Stimulated activated CD4-positive, alpha-beta T cell treated with anti-CD3 and anti-CD28 coated beads, Interleukin-15, amount 100 ng/mL, for 1 hour (primary cell): ENCODE data around the gene SLC12A5.
"Not testable (repeated sequence)": the region's sequence is repeated elsewhere in the genome, so short reads cannot be mapped to it uniquely, and the experiment has no call there.

Experiments used
- DNase-seq, 2 donors: peaks; one replicate each; pipeline ENCODE4 v3.0.0-alpha.2; 2020; ENCODE audit warnings: low read depth in 1 of 2, low spot score in 1 of 2

Gene SLC12A5

GRCh38 chr20:46076806-46077205 lies 47.8 kb downstream of the SLC12A5 start:
- DNase-seq, result no peak

GRCh38 chr20:46077642-46078305 lies 48.8 kb downstream of the SLC12A5 start:
- no peak for DNase-seq

DNA sequence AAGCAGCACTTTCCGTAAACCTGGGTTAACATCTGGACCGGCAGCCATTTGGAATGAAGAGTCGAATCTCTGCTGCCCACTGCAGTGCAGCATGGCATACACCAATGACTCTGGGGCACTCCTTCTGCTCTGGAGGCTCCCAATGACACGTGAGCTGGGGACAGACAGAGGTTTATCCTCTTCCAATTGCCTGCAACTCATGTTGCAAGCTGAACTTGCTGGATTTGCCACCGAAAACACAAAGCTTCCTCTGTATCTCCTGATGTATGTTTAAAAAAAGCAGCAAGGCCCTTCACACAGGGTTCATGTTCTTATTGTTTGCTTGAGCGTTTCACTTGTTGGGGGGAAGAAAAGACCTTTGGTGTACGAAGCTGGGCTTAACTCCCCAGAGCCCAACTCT lies 49.9 kb downstream of the SLC12A5 start:
- no peak for DNase-seq

- DNase-seq, result no peak
Measured at GRCh38 chr20:46081074-46081473, 52.1 kb downstream of the SLC12A5 start.

DNA sequence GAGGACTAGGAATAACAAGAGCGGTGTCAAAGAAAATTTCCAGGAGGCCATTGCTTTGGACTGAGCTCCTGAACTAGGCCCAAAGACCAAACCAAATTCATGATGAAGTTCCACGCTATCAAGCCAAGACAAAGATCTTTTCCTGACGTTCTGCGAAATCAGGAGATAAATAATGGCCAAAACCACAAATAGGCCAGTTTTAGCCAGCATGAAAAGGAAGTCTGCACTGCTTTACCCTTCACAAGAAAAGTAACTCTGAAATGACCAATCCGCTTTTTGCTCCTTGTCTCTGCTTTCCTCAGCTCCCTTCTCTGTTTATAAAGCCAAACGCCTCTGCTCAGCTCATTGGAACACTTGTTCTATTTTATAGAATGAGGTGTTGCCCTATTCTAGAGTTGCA lies 54.1 kb downstream of the SLC12A5 start:
- DNase-seq, result no peak

- DNase-seq, result no peak
Measured at GRCh38 chr20:46083531-46084061, 54.6 kb downstream of the SLC12A5 start.

DNA sequence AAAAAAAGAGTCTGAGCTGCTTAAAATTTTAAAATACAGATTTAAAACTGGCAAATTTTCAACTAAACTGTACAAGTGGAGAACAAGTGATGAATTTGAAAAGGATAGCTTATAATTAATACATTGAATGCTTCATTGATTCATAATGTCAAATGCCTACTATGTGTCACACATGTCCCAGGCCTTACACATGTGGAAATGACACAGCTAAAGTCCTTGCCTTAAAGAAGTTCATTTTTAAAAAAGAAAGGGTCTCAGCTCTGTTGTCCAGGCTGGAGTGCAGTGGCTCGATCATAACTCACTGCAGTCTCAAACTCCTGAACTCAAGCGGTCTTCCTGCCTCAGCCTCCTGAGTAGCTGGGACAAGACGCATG lies 55.8 kb downstream of the SLC12A5 start:
- no peak for DNase-seq

DNA sequence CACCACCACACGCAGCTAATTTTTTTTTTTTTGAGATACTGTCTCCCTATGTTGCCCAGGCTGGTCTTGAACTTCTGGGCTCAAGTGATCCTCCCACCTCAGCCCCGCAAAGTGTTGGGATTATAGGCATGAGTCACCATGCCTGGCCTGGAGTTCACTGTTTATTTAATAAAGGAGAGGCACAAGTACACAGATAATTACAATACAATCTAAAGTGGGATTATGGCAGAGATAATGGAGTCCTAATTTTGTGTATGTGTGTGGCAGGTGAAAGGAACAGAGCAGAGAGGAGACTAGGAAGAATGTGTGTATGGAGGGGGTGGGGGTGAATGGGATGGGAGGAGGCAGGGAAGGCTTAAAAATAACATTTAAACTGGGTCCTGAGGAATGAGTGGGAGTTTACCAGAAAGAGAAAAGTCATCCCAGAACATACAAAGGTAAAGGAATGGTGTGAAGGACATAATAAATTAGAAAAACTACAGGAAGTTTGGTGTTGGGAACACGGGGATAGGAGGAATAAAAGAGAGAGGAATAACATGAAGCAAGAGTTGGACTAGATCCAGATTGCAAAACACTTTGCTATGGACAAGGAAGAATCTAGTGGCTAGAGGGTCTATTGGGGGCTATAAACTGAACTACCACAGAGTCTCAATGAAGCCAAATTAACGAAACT lies 56.3 kb downstream of the SLC12A5 start:
- DNase-seq, result no peak

- no peak for DNase-seq
Measured at GRCh38 chr20:46087161-46087560, 58.1 kb downstream of the SLC12A5 start.

- DNase-seq, result no peak
Measured at GRCh38 chr20:46088409-46089166, 59.6 kb downstream of the SLC12A5 start.

- DNase-seq, result peak in 1 of 2 donors; percentile 39
Measured at GRCh38 chr20:46089167-46089416, 60.1 kb downstream of the SLC12A5 start.

DNA sequence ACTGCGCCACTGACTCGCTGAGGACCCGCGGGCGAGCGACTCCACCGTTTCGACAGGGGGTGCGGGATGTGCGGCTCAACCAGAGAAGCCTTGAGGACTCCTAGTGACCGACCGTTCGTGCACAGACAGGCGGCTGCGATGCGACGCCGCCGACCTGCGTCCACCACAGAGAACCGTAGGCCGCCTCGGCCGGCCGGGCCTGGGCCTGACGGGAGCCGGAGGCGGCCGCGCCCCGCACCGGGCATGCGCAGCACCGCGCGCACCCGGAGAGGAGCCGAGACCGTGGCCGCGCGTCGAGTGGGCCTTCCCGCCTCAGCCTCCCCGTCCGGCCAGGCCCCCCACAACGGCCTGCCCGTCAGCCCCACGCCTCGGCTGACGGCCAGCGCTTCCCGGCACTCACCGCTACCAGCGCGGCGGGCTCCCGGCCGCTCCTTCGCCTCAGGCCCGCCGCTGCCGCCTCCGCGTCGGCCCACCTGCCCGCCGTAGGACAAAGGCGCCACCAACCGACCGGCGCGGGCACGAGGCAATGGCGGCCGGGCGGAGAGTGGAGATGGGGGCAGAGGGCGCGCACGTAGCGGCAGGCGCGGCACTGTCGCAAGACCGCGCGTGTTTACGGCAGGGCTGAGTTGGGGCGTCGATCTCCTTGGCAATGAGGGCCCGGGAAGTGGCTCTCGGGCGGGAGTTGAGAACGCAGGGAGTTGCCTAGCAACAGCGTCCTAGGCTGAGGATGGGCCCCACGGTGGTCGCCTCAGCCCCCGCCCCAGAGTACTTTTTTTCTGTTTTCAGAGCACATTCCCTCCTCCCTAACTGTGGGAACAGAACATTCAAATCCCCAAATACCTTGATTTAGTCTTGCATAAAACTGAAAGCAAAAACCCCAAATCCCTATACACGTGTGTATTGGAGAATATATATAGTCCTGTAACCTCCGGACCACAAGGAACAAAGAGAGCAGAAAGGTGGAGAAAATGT lies 60.7 kb downstream of the SLC12A5 start, which contains the start of gene NCOA5:
Gene NCOA5 (minus strand): TSS at position 546 of the 972 bp plus-strand sequence. CDS start 10,538 bp downstream, outside the sequence.
- DNase-seq, result peak; percentile 88

GRCh38 chr20:46091622-46092535 lies 62.9 kb downstream of the SLC12A5 start:
- not testable (repeated sequence) for DNase-seq

- DNase-seq, result no peak
Measured at GRCh38 chr20:46093531-46093930, 64.5 kb downstream of the SLC12A5 start.

- DNase-seq, result no peak
Measured at GRCh38 chr20:46099491-46100287, 70.7 kb downstream of the SLC12A5 start.

- not testable (repeated sequence) for DNase-seq
Measured at GRCh38 chr20:46100444-46100843, 71.4 kb downstream of the SLC12A5 start.

- no peak for DNase-seq
Measured at GRCh38 chr20:46100988-46101387, 72.0 kb downstream of the SLC12A5 start.

DNA sequence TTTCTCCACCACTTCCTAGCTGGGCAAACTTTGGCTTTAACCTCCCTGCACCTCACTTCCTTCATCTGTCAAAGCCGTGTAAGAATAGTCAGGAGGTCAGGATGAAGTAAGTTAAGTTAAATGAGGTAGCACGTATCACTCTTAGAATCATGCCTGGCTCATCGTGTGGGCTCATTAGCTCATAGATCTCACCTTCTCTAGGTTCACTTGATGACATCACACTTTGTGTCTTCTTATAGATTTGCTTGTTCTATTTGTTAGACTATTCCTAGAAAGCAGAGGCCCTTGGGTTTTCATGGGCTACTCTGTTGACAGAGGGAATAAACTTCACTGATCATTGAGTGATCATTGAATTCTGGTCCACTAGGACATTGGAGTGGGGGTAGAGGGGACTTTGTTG lies 72.9 kb downstream of the SLC12A5 start:
- DNase-seq, result no peak

GRCh38 chr20:46102940-46103339 lies 73.9 kb downstream of the SLC12A5 start:
- no peak for DNase-seq
